ENCODE measurements around the gene KMT5C.
A peak's percentile ranks its signal among the peaks of the same experiment; 100 is the strongest.

Gene KMT5C

GRCh38 chr19:55339105-55339888, at the start of gene KMT5C:
TSS of gene KMT5C (plus strand) at chr19:55339876. CDS start at chr19:55341937, 2,061 bp downstream.
- DNase-seq (ENCODE audit: low read depth in 3 of 3, low spot score in 1 of 3), result peak; percentile 100

GRCh38 chr19:55297267-55297666, 42.4 kb upstream of the KMT5C start:
- DNase-seq (ENCODE audit: low read depth in 3 of 3, low spot score in 1 of 3), result no peak

DNA sequence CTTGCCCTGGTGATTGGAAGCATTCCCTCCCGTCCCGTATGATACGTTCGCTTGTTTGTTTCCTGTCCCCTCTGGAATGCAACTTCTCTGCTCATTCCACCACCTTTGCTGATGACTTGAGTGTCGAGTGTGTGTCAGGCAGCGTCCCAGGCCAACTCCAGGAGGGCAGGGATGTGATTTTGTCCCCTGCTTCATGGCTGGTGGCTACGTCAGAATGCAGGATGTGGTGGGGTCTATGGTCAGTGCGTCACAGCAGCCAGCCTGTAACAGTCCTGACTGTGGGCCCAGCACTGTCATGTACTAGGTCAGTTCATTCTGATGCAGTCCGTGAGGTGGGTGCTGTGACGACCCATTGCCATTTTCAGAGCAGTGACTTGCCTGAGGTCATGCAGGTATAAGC, 39.7 kb upstream of the KMT5C start:
- no peak for DNase-seq (ENCODE audit: low read depth in 3 of 3, low spot score in 1 of 3)

GRCh38 chr19:55300886-55301458, 38.7 kb upstream of the KMT5C start:
- DNase-seq (ENCODE audit: low read depth in 3 of 3, low spot score in 1 of 3), result no peak

GRCh38 chr19:55301459-55302317, 38.0 kb upstream of the KMT5C start:
- peak; percentile 81 to 98 (median 93) for DNase-seq (ENCODE audit: low read depth in 3 of 3, low spot score in 1 of 3)

- no peak for DNase-seq (ENCODE audit: low read depth in 3 of 3, low spot score in 1 of 3)
These were observed 37.4 kb upstream of the KMT5C start for GRCh38 chr19:55302318-55302703.

DNA sequence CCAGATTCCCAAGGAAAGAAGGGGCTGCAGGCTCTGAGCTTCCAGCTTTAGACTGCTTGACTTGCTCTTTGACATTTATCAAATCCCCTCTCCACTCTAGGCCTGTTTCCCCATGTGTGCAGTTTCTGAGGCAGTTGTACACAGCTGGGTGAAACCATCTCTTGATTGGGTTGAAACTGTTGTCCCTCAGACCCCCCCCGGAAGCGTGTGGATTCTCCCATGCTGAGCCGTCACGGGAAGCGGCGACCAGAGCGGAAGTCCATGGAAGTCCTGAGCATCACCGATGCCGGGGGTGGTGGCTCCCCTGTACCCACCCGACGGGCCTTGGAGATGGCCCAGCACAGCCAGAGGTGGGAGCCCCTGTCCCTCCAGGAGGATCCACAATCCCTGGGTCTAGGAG, 36.2 kb upstream of the KMT5C start:
- no peak for DNase-seq (ENCODE audit: low read depth in 3 of 3, low spot score in 1 of 3)

GRCh38 chr19:55304279-55304978, 35.2 kb upstream of the KMT5C start:
- DNase-seq (ENCODE audit: low read depth in 3 of 3, low spot score in 1 of 3), result no peak

DNA sequence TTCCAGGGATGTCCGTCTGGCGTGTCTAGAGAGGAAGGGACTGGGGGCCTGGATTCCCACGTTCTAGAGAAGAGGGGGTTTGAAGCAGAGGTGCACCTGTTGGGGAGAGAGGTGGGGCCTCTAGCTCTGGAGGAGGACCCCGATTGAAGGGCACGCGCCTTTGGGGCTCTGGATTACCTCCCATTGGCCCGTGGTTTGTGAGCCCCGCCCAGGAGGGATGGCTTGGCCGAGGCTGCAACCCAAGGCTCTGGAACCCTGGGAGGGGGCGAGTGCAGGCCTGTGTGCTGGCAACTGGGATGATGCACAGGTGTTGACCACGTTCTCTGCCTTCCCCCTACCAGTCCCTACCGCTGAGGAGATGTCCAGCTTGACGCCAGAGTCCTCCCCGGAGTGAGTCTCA, 34.7 kb upstream of the KMT5C start:
- DNase-seq (ENCODE audit: low read depth in 3 of 3, low spot score in 1 of 3), result no peak

- peak in 1 of 3 donors; percentile 30 for DNase-seq (ENCODE audit: low read depth in 3 of 3, low spot score in 1 of 3)
These were observed 34.2 kb upstream of the KMT5C start for GRCh38 chr19:55305491-55305890.

GRCh38 chr19:55305983-55306562, 33.6 kb upstream of the KMT5C start:
- no peak for DNase-seq (ENCODE audit: low read depth in 3 of 3, low spot score in 1 of 3)

DNA sequence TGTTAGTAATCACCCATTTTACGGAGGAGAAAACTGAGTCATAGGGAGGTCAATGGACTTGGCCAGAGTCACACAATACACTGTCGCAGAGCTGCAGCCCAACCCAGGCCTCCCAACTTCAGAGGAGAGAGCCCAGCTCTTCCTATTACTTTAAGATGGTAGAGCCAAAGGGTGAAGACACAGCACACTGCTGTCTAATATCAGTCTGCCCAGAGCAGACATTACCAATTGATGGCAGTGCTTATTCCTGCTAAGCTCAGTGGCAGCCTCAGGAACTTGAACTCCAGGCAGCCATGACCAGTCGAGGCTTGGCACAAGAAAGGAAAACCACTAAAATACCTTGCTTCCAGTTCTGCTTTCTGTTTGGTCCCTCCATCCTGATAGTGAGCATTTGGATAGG, 33.0 kb upstream of the KMT5C start:
- no peak for DNase-seq (ENCODE audit: low read depth in 3 of 3, low spot score in 1 of 3)

GRCh38 chr19:55308281-55308680, 31.4 kb upstream of the KMT5C start:
- no peak for DNase-seq (ENCODE audit: low read depth in 3 of 3, low spot score in 1 of 3)

- no peak for DNase-seq (ENCODE audit: low read depth in 3 of 3, low spot score in 1 of 3)
These were observed 30.2 kb upstream of the KMT5C start for GRCh38 chr19:55309448-55309847.

- DNase-seq (ENCODE audit: low read depth in 3 of 3, low spot score in 1 of 3), result no peak
These were observed 29.2 kb upstream of the KMT5C start for GRCh38 chr19:55310498-55310897.

DNA sequence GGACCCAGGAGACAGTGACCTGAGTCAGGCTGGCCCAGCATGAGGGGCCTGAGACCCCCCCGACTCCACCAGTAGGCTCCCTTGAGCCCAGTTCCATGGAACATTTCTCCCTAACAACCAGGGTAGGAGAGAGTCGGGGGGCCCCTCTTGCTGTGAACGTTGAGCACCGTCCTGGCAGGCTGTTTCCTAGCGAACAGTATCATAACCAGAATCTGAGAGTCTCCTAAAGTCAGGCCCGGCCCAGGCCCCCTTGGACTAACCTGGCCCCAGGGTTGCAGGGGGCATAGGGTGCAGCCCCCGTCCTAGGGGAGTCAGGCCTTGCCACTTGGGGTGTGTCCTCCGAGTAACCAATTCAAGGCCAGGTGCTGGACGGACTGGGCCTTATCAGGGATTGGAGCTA, 28.3 kb upstream of the KMT5C start:
- no peak for DNase-seq (ENCODE audit: low read depth in 3 of 3, low spot score in 1 of 3)

GRCh38 chr19:55311797-55312196, 27.9 kb upstream of the KMT5C start:
- no peak for DNase-seq (ENCODE audit: low read depth in 3 of 3, low spot score in 1 of 3)

DNA sequence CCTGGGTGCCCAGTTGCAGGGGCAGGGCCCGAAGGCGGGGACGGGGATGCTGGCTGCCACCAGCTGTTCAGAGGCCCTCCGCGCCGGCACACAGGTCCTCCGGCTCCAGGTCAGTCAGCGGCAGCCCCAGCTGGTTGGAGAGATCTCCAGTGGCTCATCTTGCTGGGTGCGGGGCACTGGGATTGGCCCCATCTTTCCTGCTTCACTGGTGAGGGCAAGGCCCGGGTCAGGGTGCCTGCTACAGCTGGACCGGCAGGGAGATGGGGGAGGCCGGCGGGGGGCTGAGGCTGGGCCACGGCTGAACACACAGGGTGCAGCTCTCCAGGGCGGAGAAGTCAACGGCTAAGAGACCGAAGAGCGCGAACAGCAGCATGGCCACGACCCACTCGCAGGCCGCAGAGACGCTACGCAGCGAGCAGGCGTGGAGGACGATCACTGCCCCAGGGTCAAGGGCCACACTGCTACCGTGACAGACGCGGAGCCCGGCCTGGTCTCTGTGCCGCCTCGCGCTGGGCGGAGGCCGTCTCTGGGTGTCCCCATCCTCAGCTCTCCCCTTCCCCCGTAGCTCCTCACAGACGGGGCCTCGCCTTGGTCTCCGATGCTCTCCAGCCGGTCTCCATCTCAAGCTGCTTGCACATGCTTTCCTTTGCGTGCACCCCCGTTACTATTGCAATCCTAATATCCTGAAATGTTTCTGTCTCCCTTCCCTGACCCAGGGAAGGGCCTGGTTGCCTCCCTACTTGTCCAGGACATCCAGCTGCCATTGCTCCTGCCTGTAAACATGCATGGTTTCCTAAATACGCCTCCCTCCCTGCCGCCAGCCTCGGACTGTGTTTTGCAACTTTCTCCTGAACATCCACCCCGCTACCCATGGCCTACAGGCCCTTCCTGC, 26.8 kb upstream of the KMT5C start:
- no peak for DNase-seq (ENCODE audit: low read depth in 3 of 3, low spot score in 1 of 3)

- DNase-seq (ENCODE audit: low read depth in 3 of 3, low spot score in 1 of 3), result no peak
These were observed 25.3 kb upstream of the KMT5C start for GRCh38 chr19:55314396-55314795.

DNA sequence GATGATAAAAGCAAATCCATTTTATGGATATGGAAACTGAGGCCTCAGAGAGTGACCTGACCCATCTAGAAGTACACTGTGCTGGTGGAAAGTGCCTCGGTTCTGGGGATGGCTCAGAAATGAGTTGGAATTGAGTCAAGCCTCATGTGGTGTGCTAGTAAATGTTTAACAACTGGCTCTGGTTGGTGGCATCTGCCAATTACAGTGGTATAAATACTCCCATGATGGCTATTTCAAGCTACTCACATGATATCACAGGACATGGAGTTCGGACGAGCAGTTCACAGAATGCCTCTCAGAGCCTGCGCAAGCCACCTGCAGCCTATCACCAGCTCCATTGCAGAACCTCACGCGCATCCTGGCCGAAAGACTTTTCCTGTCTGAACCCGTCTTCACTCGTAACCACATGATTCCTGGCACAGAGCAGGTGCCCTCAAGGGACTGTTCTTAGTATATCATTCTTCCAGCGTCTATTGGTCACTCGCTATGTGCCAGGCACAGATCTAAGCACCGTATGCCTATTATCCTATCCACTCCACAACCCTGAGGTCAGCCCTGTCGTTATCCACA, 23.6 kb upstream of the KMT5C start:
- DNase-seq (ENCODE audit: low read depth in 3 of 3, low spot score in 1 of 3), result no peak

Measured in stimulated activated CD4-positive, alpha-beta T cell treated with anti-CD3 and anti-CD28 coated beads, TNF-alpha, amount 100 ng/mL, for 1 hour (primary cell).